IMR-90 (cell line): ENCODE measurements around the gene THBS1. TPM values are rescaled to one million over a fixed set of nuclear protein-coding genes. Genes with fewer than 3 reads are reported as not detected.

ENCODE experiments used
- ATAC-seq: fragments of 200-7000 bp; cut with Tn5 transposase; 2 replicates; pipeline ENCODE4 v1.9.1; 2020; ENCODE audit warnings: low read depth, mild to moderate bottlenecking, moderate library complexity
- BruUV-seq: library from RNA; stranded (reverse); fragments of 400-500 nt; replicated peaks from 2 replicates; lab custom pipeline; 2021; lab: Mats Ljungman, UMichigan
- CTCF ChIA-PET: fragments of 300-600 bp; formaldehyde crosslinking; extraction: SDS; loops from one replicate; lab custom pipeline; 2021; ENCODE audit warnings: antibody characterized with exemption; lab: Yijun Ruan, JAX
- POLR2A ChIA-PET: fragments of 300-600 bp; sonication (Branson Sonifier 250); formaldehyde crosslinking; loops from one replicate; lab custom pipeline; 2022; ENCODE audit warnings: antibody characterized with exemption; ENCODE audit not compliant: unreplicated experiment; lab: Charles Lee
- DNase-seq: peaks from one replicate; pipeline ENCODE4 v3.0.0; 2013
- H2AFZ ChIP-seq: replicated peaks from 2 replicates; pipeline ENCODE3; 2013; ENCODE audit warnings: low read length, mild to moderate bottlenecking; ENCODE audit not compliant: poor library complexity
- H2AK5ac ChIP-seq: 2 replicates; pipeline ENCODE4 v1.6.1; 2013; ENCODE audit warnings: low read depth, low read length, inconsistent platforms
- H2AK9ac ChIP-seq: replicated peaks from 2 replicates; pipeline ENCODE3; 2013; ENCODE audit warnings: mild to moderate bottlenecking, low read depth, low read length, moderate library complexity; ENCODE audit not compliant: poor library complexity
- H2BK120ac ChIP-seq: 2 replicates; pipeline ENCODE4 v1.6.1; 2013; ENCODE audit warnings: low read depth, low read length, inconsistent platforms
- H2BK15ac ChIP-seq: 3 replicates; pipeline ENCODE4 v1.6.1; 2013; ENCODE audit warnings: low read depth, low read length, inconsistent platforms
- H2BK20ac ChIP-seq: 2 replicates; pipeline ENCODE4 v1.6.1; 2013; ENCODE audit warnings: low read depth, mild to moderate bottlenecking, inconsistent platforms, low read length, moderate library complexity
- H2BK5ac ChIP-seq: 2 replicates; pipeline ENCODE4 v1.6.1; 2013; ENCODE audit warnings: mild to moderate bottlenecking, low read depth, low read length, inconsistent platforms; ENCODE audit not compliant: poor library complexity, severe bottlenecking
- H3K14ac ChIP-seq: replicated peaks from 2 replicates; pipeline ENCODE4 v1.6.1; 2013; ENCODE audit warnings: low read depth, low read length, inconsistent platforms
- H3K18ac ChIP-seq: 2 replicates; pipeline ENCODE4 v1.6.1; 2013; ENCODE audit warnings: low read depth, low read length, control low read depth
- H3K23ac ChIP-seq: 2 replicates; pipeline ENCODE4 v1.6.1; 2013; ENCODE audit warnings: low read depth, low read length, inconsistent platforms
- H3K27ac ChIP-seq: 2 replicates; pipeline ENCODE4 v1.5.1; 2013; ENCODE audit warnings: mild to moderate bottlenecking, control low read depth, low read length; ENCODE audit not compliant: insufficient read depth
- H3K27me3 ChIP-seq: 2 replicates; pipeline ENCODE4 v1.6.1; 2013; ENCODE audit warnings: low read length; ENCODE audit not compliant: control insufficient read depth, insufficient read depth
- H3K36me3 ChIP-seq: 2 replicates; pipeline ENCODE4 v1.6.1; 2013; ENCODE audit warnings: low read length, mixed read lengths; ENCODE audit not compliant: control insufficient read depth, insufficient read depth
- H3K4ac ChIP-seq: 2 replicates; pipeline ENCODE4 v1.6.1; 2013; ENCODE audit warnings: low read depth, low read length, inconsistent platforms
- H3K4me1 ChIP-seq: 2 replicates; pipeline ENCODE4 v1.6.1; 2013; ENCODE audit warnings: low read length, mixed read lengths; ENCODE audit not compliant: control insufficient read depth, insufficient read depth
- H3K4me2 ChIP-seq: 2 replicates; pipeline ENCODE4 v1.6.1; 2013; ENCODE audit warnings: low read depth, mild to moderate bottlenecking, control low read depth, low read length, moderate library complexity
- H3K4me3 ChIP-seq: 2 replicates; pipeline ENCODE4 v1.5.1; 2013; ENCODE audit warnings: low read depth, mild to moderate bottlenecking, control low read depth, low read length, moderate library complexity; ENCODE audit not compliant: insufficient read depth
- H3K56ac ChIP-seq: 2 replicates; pipeline ENCODE4 v1.6.1; 2013; ENCODE audit warnings: low read length, inconsistent platforms; ENCODE audit not compliant: insufficient read depth; ENCODE audit errors: extremely low read depth
- H3K79me1 ChIP-seq, 2 experiments: 2 replicates each; pipeline ENCODE4 v1.6.1; 2013; ENCODE audit warnings: low read length in 2 of 2, inconsistent platforms in 1 of 2, low read depth in 1 of 2
- H3K9ac ChIP-seq: 2 replicates; pipeline ENCODE4 v1.6.1; 2013; ENCODE audit warnings: low read depth, low read length, control low read depth
- H3K9me1 ChIP-seq: 2 replicates; pipeline ENCODE4 v1.6.1; 2013; ENCODE audit warnings: low read length, inconsistent platforms; ENCODE audit not compliant: insufficient read depth
- H3K9me3 ChIP-seq: 2 replicates; pipeline ENCODE4 v1.6.1; 2013; ENCODE audit warnings: low read length; ENCODE audit not compliant: control insufficient read depth, insufficient read depth
- H4K20me1 ChIP-seq: 2 replicates; pipeline ENCODE4 v1.6.1; 2013; ENCODE audit warnings: low read length, inconsistent platforms; ENCODE audit not compliant: insufficient read depth
- H4K5ac ChIP-seq: 2 replicates; pipeline ENCODE4 v1.6.1; 2013; ENCODE audit warnings: mild to moderate bottlenecking, low read depth, low read length, control low read depth
- H4K8ac ChIP-seq, 2 experiments: 2 replicates each; pipeline ENCODE4 v1.6.1; 2013; ENCODE audit warnings: low read depth in 2 of 2, low read length in 2 of 2, control low read depth in 1 of 2, inconsistent platforms in 1 of 2
- H4K91ac ChIP-seq: 2 replicates; pipeline ENCODE4 v1.6.1; 2013; ENCODE audit warnings: low read depth, low read length, inconsistent platforms; ENCODE audit not compliant: insufficient read depth
- CEBPB ChIP-seq: IDR thresholded peaks from 2 replicates; pipeline ENCODE4 v1.6.1; 2012; ENCODE audit warnings: low read depth, low read length, improper control_type of control experiment
- FOS ChIP-seq: fragments of 150-350 bp; IDR thresholded peaks from 2 replicates; pipeline ENCODE4 v1.6.1; 2016; ENCODE audit warnings: low read depth, low read length
- NFE2L2 ChIP-seq: fragments of 150-350 bp; IDR thresholded peaks from 2 replicates; pipeline ENCODE4 v1.6.1; 2016; ENCODE audit warnings: low read depth, mild to moderate bottlenecking, low read length
- RCOR1 ChIP-seq: IDR thresholded peaks from 2 replicates; pipeline ENCODE4 v1.6.1; 2012; ENCODE audit warnings: mild to moderate bottlenecking, low read length, improper control_type of control experiment; ENCODE audit not compliant: insufficient replicate concordance
- WGBS, 2 experiments: methylation state at CpG; one replicate each; pipeline versions ENCODE4 v1.1.5 to v1.1.7; 2013; ENCODE audit warnings: missing lambda C conversion rate in 2 of 2; ENCODE audit not compliant: insufficient read length in 1 of 2; ENCODE audit errors: extremely low coverage in 2 of 2; 5-methylcytosine and 5-hydroxymethylcytosine counted together
- dilution Hi-C: fragments of 300-500 bp; cut with HindIII; formaldehyde crosslinking; loops from one replicate; pipeline ENCODE4 v1.14.3; 2018; ENCODE audit warnings: low sequenced_read_pairs; ENCODE audit not compliant: unreplicated experiment
- in situ Hi-C: fragments of 300-500 bp; cut with MboI; formaldehyde crosslinking; loops from 3 replicates; pipeline ENCODE4 v1.14.3; 2019; ENCODE audit warnings: low sequenced_read_pairs, inconsistent platforms, mixed read lengths
- intact Hi-C: fragments of 100-400 bp; cut with micrococcal nuclease; formaldehyde crosslinking; loops from 2 replicates; pipeline ENCODE4 v1.10.0; 2022
- polyA plus RNA-seq, 3 experiments: library from polyadenylated mRNA; depleted of rRNA; stranded (reverse); fragments of >200 nt; gene quantifications; 2 replicates each; pipeline ENCODE4 v1.2.3, GENCODE V29; 2012; ENCODE audit warnings: low replicate concordance in 1 of 3
- total RNA-seq: library from RNA; depleted of rRNA; stranded (reverse); fragments of >200 nt; gene quantifications from 2 replicates; pipeline ENCODE4 v1.2.3, GENCODE V29; 2012
- TF ChIP-seq, protein P1 (sequence below): fragments of 150-350 bp; IDR thresholded peaks from 2 replicates; pipeline ENCODE4 v1.6.1; 2017; ENCODE audit warnings: mild to moderate bottlenecking, antibody characterized with exemption, low read length, low read depth
- TF ChIP-seq, protein P2 (sequence below): fragments of 150-350 bp; IDR thresholded peaks from 2 replicates; pipeline ENCODE4 v1.6.1; 2016; ENCODE audit warnings: low read depth, mild to moderate bottlenecking, low read length, moderate library complexity, borderline replicate concordance

THBS1 gene
- total and polyA plus RNA-seq, 2 of the 4 experiments (the other 2 are of a cell fraction), result 1,562 to 4,071 TPM

DNA sequence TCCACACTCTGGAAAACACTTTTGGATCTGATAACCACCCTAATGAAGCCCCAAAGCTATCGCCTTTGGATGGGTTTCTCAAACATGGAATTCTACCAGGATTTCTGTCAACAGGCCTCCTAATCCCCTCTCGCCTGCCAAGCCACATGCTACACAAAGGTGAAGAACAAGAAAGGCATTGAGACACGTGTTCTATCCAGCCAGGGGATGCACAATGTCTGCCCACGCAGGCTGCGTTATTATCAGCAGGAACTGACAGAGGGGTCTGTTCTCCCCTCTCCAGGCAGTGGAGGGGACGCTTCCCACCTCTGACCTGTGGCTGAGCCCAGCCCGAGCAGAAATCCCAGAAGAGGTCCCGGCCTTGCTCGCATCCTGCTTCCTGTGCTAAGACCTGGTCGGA, 45.4 kb upstream of the THBS1 start:
- Histone ChIP-seq H2AFZ (no peak overlapping the region), H3K9ac (no peak overlapping the region), H3K27ac (no peak overlapping the region), H4K5ac (no peak overlapping the region), H3K23ac (no peak overlapping the region), H3K56ac (no peak overlapping the region), H3K36me3 (no peaks in the 10 kb centered on the region), H4K8ac (no peak overlapping the region), H3K4ac (no peak overlapping the region), H2AK5ac (no peak overlapping the region), H2BK20ac (no peak overlapping the region), H3K27me3 (no peaks in the 10 kb centered on the region), H3K18ac (no peak overlapping the region), H3K4me1 (peaks cover 2% of the 10 kb centered on the region; the same call in 1 of the 2 replicates), H2BK5ac (no peak overlapping the region), H3K4me2 (no peak overlapping the region), H2BK120ac (peak overlapping the region; percentile 18; the same call in 1 of the 2 replicates), H3K79me1 (no peaks in the 10 kb centered on the region), H2AK9ac (no peak overlapping the region), H3K4me3 (no peak overlapping the region), H4K91ac (no peak overlapping the region; the same call in 1 of the 2 replicates), H3K9me3 (no peaks in the 10 kb centered on the region), H3K9me1 (no peaks in the 10 kb centered on the region), H4K20me1 (no peaks in the 10 kb centered on the region), H2BK15ac (no peak overlapping the region), H3K14ac (no peak overlapping the region; the same call in 1 of the 2 replicates)
- ChIA-PET POLR2A (no interaction called here), CTCF (no interaction called here)
- intact Hi-C loops (no loop called here), dilution Hi-C loops (no loop called here), in situ Hi-C loops (no loop called here)
- WGBS, 2 experiments, result no CpG with 5 or more reads among the region's 10 CpGs
- DNase-seq (no peak), ATAC-seq (no peak)
- TF ChIP-seq, protein P1, sequence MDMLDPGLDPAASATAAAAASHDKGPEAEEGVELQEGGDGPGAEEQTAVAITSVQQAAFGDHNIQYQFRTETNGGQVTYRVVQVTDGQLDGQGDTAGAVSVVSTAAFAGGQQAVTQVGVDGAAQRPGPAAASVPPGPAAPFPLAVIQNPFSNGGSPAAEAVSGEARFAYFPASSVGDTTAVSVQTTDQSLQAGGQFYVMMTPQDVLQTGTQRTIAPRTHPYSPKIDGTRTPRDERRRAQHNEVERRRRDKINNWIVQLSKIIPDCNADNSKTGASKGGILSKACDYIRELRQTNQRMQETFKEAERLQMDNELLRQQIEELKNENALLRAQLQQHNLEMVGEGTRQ, result no peak
- no peak for TF ChIP-seq CEBPB
- no peak for TF ChIP-seq NFE2L2
- TF ChIP-seq, protein P2, sequence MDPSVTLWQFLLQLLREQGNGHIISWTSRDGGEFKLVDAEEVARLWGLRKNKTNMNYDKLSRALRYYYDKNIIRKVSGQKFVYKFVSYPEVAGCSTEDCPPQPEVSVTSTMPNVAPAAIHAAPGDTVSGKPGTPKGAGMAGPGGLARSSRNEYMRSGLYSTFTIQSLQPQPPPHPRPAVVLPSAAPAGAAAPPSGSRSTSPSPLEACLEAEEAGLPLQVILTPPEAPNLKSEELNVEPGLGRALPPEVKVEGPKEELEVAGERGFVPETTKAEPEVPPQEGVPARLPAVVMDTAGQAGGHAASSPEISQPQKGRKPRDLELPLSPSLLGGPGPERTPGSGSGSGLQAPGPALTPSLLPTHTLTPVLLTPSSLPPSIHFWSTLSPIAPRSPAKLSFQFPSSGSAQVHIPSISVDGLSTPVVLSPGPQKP, result no peak
- no peak for TF ChIP-seq FOS
- no peak for TF ChIP-seq RCOR1
- no TSS peak for BruUV-seq
